NCI-H524 (cell line): ENCODE measurements around the gene ABCA6.

Experiments used
- DNase-seq, 2 experiments: peaks; one replicate each; lab custom pipeline; 2025; lab: John Stamatoyannopoulos, UW

The ABCA6 gene

DNA sequence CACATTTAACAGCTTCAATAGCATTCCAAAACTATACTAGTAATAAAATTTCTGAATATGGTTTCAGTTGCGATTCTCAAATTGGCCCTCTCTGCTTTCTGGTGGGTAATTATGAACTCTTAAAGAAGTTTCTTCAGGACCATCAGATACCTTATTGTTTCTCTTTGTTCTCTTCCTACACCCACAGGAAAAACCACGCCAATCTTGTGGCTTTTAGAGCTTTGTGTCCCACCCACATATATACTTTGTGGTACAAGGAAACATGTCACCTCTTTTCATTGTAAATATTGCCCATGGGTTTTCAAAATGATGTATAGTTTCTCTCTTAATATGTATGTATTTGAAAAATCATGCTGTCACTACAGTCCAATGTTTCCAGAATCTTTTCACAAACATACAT, 93.1 kb downstream of the ABCA6 start:
- DNase-seq, result no peak

DNA sequence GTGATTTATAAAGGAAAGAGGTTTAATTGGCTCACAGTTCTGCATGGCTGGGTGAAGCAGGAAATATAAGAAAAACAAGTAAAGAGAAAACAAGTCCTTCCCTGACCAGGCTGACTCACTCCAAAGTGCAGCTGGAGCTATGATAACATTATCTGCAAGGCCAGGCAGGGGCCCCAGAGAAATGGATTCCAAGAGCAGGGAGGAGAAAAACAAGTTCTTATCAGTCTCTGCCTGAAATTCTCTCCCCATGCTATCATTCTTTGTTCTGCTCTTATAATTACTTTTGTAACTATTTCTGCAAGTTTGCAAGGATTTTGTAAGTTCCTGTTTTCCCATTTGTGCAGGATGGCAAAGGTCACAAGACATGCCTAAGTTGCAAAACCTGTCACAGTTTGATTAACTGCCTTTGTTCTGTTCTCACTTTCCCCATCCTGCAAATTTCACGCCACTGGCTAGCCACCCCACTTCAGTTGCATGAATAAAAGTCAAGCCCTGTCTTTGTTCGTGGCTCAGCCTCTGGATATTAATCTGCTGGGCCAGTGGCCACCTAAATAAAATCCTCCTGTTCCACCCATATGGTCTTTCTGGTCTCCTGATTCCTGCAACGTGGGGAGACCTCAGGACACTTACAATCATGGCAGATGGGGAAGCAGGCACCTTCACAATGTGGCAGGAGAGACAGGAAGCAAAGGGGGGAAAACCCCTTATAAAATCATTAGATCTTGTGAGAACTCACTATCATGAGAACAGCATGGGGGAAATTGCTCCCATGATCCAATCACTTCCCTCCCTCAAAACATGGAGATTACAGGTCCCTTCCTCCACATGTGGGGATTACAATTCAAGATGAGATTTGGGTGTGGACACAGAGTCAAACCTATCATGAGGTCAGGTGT, 94.1 kb downstream of the ABCA6 start:
- no peak for DNase-seq

DNA sequence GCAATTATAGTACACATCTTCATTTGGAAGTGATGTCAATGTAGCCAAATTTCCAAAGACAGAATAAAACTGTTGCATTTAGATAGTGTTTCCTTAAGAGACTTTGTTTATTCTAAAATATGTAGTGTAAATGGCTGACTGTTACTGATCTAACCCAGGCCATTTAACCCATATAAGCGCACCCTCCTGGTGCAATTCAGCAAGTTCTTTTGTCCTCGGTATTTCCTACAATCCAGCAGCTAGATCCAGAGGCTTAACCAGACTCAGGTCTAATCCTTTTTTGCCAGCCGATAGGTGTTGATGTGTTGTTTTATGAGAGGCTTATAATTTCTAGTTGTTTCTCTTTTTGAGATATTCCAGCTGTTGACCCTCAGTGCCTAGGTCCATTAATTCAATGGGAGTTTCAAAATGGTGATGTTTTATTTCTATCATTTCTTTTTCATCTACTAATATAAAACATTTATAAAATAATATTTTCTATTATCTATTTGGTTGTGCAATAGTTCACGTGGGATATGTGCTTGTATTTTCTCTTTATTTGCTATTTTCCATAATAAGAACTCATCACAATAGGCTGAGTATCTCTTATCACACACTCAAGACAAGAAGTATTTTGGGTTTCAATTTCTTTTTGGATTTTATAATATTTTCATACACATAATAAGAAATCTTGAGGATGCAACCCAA, 95.4 kb downstream of the ABCA6 start:
- no peak for DNase-seq

DNA sequence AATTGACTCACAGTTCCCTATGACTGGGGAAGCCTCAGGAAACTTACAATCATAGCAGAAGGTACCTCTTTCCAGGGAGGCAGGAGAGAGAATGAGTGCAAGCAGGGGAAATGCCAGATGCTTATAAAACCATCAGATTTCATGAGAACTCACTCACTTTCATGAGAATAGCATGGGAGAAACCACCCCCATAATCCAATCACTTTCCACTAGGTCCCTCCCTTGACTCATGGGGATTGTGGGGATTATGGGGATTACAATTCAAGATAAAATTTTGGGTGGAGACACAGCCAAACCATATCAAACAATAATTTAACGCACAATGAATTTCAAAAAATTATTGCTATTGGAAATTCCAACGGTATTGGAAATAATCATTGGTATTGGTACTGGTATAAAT, 96.0 kb downstream of the ABCA6 start:
- no peak for DNase-seq

DNA sequence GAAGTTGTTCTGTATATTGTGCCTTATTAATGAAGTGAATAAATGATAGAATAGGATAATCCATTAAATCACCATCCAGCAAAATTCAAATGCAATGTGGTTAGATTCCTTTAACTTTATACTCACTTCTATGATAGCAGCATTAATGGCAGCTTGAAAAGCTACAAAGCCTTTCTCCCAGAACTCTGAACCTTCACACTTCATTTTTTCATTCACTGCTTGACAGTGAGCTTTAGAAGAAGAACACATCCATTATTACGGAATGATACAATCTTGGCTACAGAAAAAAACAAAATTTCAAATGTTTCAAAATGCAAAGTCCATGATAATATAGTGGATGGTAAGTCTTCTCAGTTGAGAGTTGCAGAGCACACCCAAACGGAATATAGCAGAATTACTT, 97.3 kb downstream of the ABCA6 start:
- no peak for DNase-seq

DNA sequence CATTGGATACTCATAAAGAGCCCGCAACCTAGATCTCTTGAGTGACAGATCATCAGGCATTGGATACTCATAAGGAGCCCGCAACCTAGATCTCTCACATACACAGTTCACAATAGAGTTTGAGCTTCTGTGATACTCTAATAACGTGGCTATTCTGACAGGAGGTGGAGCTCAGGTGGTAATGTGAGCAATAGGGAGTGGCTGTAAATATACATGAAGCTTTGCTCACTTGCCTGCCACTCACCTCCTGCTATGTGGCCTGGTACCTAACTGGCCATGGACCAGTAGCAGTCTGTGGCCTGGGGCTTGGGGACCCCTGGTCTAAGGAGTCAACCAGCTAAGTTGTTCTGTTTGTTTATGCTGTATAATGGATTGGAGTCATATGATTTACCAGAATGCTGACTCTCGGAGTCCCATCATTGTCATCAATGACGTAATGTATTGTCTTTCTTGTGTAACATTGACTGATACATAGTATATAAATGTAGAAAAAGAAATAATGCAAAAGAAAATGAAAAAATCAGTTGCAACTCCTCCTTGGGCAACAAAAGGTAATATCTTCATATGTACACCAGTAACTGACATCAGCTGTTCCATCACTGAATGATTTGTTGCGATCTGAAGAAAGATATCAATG, 98.5 kb downstream of the ABCA6 start:
- DNase-seq, result no peak

DNA sequence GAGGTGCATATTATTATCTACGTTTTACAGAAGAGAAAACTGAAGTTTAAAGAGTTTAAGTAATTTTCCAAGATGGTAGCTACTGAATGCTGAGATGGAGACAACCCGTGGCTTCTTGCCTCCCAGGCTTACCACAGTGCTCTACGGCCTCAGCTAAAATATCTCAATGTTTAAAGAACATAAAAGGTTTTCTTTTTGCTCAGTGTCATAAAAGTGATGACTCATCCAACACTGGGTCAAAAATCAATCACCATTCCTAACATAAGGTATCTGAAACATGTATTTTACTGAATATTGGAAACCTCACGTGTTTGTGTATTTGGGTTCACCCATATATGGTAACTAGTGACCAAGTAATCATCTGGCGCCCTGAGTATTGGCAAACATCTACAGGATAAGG, 99.4 kb downstream of the ABCA6 start:
- no peak for DNase-seq

DNA sequence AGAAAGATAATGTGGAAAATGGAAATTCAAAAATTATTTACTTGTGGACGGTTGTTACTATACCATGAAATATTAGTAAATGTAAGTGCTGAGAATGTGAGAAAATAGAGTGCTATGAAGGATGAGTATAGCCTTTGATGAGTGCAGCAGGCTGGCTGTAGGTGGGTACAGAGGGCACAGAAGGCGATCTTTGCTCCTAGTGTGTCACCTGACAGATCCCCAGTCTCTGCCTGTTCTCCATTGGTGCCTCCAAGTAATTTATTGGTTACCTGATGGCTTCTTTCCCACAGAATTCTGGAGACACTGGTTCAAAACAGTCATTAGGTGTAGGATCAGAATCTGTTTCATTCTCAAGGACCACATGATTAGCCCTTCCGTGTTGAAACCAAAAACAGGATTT, 109.9 kb downstream of the ABCA6 start:
- no peak for DNase-seq

DNA sequence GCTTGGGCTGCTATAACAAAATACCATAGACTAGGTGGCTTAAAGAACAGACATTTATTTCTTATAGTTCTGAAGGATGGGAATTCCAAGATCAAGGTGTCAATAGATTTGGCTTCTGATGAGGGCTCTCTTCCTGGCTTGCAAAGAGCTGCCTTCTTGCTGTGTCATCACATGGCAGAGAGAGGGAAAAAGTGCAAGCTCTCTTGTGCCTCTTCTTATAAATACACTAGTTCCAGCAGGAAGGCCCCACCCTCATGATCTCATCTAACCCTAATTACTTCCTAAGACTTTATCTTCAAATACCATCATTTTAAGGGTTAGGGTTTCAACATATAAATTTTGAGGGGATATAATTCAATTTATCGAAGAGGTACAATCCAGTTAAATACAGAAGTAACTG, 111.5 kb downstream of the ABCA6 start:
- DNase-seq, result no peak
